Measurements from ENCODE around the gene TNRC18. TPM values are rescaled to one million over a fixed set of nuclear protein-coding genes. Genes with fewer than 3 reads are reported as not detected.

The TNRC18 gene
- total RNA-seq, 6 experiments from 2014 or later: 70.6 to 87.1 (median 79.9) TPM

GRCh38 chr7:5421714-5422395, 1.8 kb downstream of the TNRC18 start:
- peak overlapping the region; percentile 96 for H3K27ac Mint-ChIP-seq
- H3K27me3 Mint-ChIP-seq (ENCODE audit: insufficient read depth): peaks cover 14% of the 10 kb centered on the region
- H3K4me3 Mint-ChIP-seq: peak overlapping the region; percentile 92
- H3K9me3 Mint-ChIP-seq: no peaks in the 10 kb centered on the region
- no peak for TF ChIP-seq CTCF (IDR thresholded peaks at IDR 0.05)
- peaks cover 4% of the 10 kb centered on the region for H3K36me3 Mint-ChIP-seq (ENCODE audit: low read depth)
- H3K4me1 Mint-ChIP-seq (ENCODE audit: low read depth): peaks cover 22% of the 10 kb centered on the region
- peak; percentile 55 for DNase-seq

GRCh38 chr7:5420881-5421713, 2.5 kb downstream of the TNRC18 start:
- TF ChIP-seq CTCF (IDR thresholded peaks at IDR 0.05): no peak
- Mint-ChIP-seq H3K4me1 (ENCODE audit: low read depth) (peaks cover 22% of the 10 kb centered on the region), H3K27me3 (ENCODE audit: insufficient read depth) (peaks cover 14% of the 10 kb centered on the region), H3K4me3 (peak overlapping the region; percentile 92), H3K9me3 (no peaks in the 10 kb centered on the region), H3K36me3 (ENCODE audit: low read depth) (peaks cover 4% of the 10 kb centered on the region), H3K27ac (peak overlapping the region; percentile 96)
- no peak for DNase-seq

- H3K4me3 Mint-ChIP-seq: peak overlapping the region; percentile 92
- peak overlapping the region; percentile 96 for H3K27ac Mint-ChIP-seq
Measured at GRCh38 chr7:5420067-5420880, 3.4 kb downstream of the TNRC18 start.

GRCh38 chr7:5419539-5420066, 4.0 kb downstream of the TNRC18 start:
- peak overlapping the region; percentile 92 for H3K4me3 Mint-ChIP-seq
- no peak for DNase-seq
- peaks cover 11% of the 10 kb centered on the region for H3K27me3 Mint-ChIP-seq (ENCODE audit: insufficient read depth)
- no peaks in the 10 kb centered on the region for H3K9me3 Mint-ChIP-seq
- TF ChIP-seq CTCF (IDR thresholded peaks at IDR 0.05): no peak
- H3K36me3 Mint-ChIP-seq (ENCODE audit: low read depth): peaks cover 4% of the 10 kb centered on the region
- peaks cover 29% of the 10 kb centered on the region for H3K4me1 Mint-ChIP-seq (ENCODE audit: low read depth)
- H3K27ac Mint-ChIP-seq: peak overlapping the region; percentile 86

More at GRCh38 chr7:5420067-5420880, 3.4 kb downstream of the TNRC18 start:
- peaks cover 4% of the 10 kb centered on the region for H3K36me3 Mint-ChIP-seq (ENCODE audit: low read depth)
- DNase-seq: no peak
- H3K27me3 Mint-ChIP-seq (ENCODE audit: insufficient read depth): peaks cover 14% of the 10 kb centered on the region
- H3K4me1 Mint-ChIP-seq (ENCODE audit: low read depth): peaks cover 23% of the 10 kb centered on the region
- no peak for TF ChIP-seq CTCF (IDR thresholded peaks at IDR 0.05)
- no peaks in the 10 kb centered on the region for H3K9me3 Mint-ChIP-seq

GRCh38 chr7:5418285-5418582, 5.4 kb downstream of the TNRC18 start:
- peak overlapping the region; percentile 86 for H3K27ac Mint-ChIP-seq

More at GRCh38 chr7:5418285-5418582, 5.4 kb downstream of the TNRC18 start:
- no peak for TF ChIP-seq CTCF (IDR thresholded peaks at IDR 0.05)
- Mint-ChIP-seq H3K27me3 (ENCODE audit: insufficient read depth) (peaks cover 10% of the 10 kb centered on the region), H3K9me3 (no peaks in the 10 kb centered on the region; the same call in 1 of the 2 replicates), H3K36me3 (ENCODE audit: low read depth) (peaks cover 4% of the 10 kb centered on the region), H3K4me1 (ENCODE audit: low read depth) (peaks cover 36% of the 10 kb centered on the region), H3K4me3 (peak overlapping the region; percentile 92)
- DNase-seq: no peak

Data from HFFc6 (cell line).